ENCODE results near the gene SCMH1. TPM values are rescaled to one million over a fixed set of nuclear protein-coding genes. Genes with fewer than 3 reads are reported as not detected.
A peak's percentile ranks its signal among the peaks of the same experiment; 100 is the strongest.

The SCMH1 gene
- polyA plus RNA-seq, 1 of the 3 experiments (the other 2 are of a cell fraction): 38.5 TPM

DNA sequence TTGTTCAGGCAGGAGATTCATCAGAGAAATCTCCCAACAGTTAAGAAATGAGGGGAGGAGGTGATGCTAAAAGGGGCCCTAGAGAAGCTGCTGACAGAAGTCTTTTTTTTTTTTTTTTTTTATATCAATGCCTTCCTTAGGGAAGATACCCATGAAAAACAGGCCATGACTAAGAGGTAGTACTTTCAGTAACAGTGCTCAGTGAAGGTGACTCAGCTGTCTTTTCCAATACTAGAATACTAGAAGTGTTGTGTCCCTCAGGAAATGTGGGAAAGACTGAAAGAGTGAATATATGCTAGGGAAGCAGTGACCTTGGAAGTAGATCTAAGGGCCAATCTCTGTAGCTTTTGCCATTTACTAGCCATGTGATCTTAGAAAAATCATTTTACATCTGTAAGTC lies 168.1 kb downstream of the SCMH1 start:
- POLR2A ChIA-PET: interaction anchor here (0.7 kb wide), 1 partner anchor 22 kb away, joined by 3 read pairs; no protein-coding TSS in a partner anchor
- CTCF ChIA-PET: interaction anchor here (0.9 to 1.2 kb wide), 2 partner anchors 13 to 37 kb away, joined by 3 read pairs; no protein-coding TSS in a partner anchor
- DNase-seq: no peak

DNA sequence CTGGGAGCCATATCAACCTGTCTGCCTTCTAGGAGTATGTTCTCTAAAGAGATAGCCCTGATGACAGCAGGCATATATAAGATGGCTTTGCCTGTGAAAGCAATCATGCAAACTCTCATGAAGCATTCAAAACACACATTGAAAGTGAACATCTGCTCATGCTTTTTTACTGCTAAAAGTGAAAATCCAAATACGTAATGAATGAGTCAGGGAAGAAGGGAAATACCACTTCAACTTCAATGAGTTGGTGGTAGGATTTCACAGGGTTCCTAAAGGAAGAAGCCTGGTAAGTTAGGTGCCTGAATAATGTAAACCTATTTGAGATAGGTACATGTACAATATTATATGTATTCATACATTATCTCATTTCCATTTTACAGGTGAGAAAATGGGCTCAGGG lies 170.1 kb downstream of the SCMH1 start:
- no peak overlapping the region for H3K4me2 ChIP-seq
- no peak overlapping the region for H3K27ac ChIP-seq (ENCODE audit: low read depth in 2 of 2, low read length in 1 of 2)
- no peak overlapping the region for H3K4me3 ChIP-seq (ENCODE audit: low read depth in 2 of 2, low read length in 1 of 2)
- H3K9me3 ChIP-seq: no peaks in the 10 kb centered on the region
- DNase-seq: no peak
- no peaks in the 10 kb centered on the region for H3K27me3 ChIP-seq (ENCODE audit: insufficient read depth)
- ChIA-PET CTCF (no interaction called here), POLR2A (no interaction called here)
- H4K20me1 ChIP-seq (ENCODE audit: insufficient read depth): no peaks in the 10 kb centered on the region
- TF ChIP-seq, protein P1, sequence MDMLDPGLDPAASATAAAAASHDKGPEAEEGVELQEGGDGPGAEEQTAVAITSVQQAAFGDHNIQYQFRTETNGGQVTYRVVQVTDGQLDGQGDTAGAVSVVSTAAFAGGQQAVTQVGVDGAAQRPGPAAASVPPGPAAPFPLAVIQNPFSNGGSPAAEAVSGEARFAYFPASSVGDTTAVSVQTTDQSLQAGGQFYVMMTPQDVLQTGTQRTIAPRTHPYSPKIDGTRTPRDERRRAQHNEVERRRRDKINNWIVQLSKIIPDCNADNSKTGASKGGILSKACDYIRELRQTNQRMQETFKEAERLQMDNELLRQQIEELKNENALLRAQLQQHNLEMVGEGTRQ (IDR thresholded peaks at IDR 0.05; ENCODE audit: borderline replicate concordance, low read depth, low read length): no peak
- TF ChIP-seq NFIC (IDR thresholded peaks at IDR 0.05; ENCODE audit: borderline replicate concordance) (no peak), CHD2 (IDR thresholded peaks at IDR 0.05; ENCODE audit: low read length, partially characterized antibody) (no peak), SIN3A (IDR thresholded peaks at IDR 0.05; ENCODE audit: borderline replicate concordance, low read depth, low read length) (no peak), JUND (IDR thresholded peaks at IDR 0.05) (no peak), FOXM1 (IDR thresholded peaks at IDR 0.05; ENCODE audit: low read depth) (no peak), TEAD4 (IDR thresholded peaks at IDR 0.05; ENCODE audit: borderline replicate concordance, insufficient read depth) (no peak), RXRA (IDR thresholded peaks at IDR 0.05; ENCODE audit: borderline replicate concordance, low read depth) (no peak), MEF2A (IDR thresholded peaks at IDR 0.05; ENCODE audit: borderline replicate concordance, low read depth) (no peak), RAD21 (IDR thresholded peaks at IDR 0.05; ENCODE audit: low read length) (no peak), GATA2 (CRISPR knock-in tag; IDR thresholded peaks at IDR 0.05) (no peak), ELF1 (IDR thresholded peaks at IDR 0.05) (no peak), RFX5 (IDR thresholded peaks at IDR 0.05; ENCODE audit: low read length) (no peak), TCF12 (IDR thresholded peaks at IDR 0.05) (no peak), GABPA (IDR thresholded peaks at IDR 0.05; ENCODE audit: low read depth) (no peak)
- TF ChIP-seq, protein P2, sequence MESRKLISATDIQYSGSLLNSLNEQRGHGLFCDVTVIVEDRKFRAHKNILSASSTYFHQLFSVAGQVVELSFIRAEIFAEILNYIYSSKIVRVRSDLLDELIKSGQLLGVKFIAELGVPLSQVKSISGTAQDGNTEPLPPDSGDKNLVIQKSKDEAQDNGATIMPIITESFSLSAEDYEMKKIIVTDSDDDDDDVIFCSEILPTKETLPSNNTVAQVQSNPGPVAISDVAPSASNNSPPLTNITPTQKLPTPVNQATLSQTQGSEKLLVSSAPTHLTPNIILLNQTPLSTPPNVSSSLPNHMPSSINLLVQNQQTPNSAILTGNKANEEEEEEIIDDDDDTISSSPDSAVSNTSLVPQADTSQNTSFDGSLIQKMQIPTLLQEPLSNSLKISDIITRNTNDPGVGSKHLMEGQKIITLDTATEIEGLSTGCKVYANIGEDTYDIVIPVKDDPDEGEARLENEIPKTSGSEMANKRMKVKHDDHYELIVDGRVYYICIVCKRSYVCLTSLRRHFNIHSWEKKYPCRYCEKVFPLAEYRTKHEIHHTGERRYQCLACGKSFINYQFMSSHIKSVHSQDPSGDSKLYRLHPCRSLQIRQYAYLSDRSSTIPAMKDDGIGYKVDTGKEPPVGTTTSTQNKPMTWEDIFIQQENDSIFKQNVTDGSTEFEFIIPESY (IDR thresholded peaks at IDR 0.05; ENCODE audit: borderline replicate concordance, low read depth): no peak
- TF ChIP-seq, protein P3, sequence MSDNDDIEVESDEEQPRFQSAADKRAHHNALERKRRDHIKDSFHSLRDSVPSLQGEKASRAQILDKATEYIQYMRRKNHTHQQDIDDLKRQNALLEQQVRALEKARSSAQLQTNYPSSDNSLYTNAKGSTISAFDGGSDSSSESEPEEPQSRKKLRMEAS (IDR thresholded peaks at IDR 0.05; ENCODE audit: low read depth): no peak
- TF ChIP-seq, protein P4, sequence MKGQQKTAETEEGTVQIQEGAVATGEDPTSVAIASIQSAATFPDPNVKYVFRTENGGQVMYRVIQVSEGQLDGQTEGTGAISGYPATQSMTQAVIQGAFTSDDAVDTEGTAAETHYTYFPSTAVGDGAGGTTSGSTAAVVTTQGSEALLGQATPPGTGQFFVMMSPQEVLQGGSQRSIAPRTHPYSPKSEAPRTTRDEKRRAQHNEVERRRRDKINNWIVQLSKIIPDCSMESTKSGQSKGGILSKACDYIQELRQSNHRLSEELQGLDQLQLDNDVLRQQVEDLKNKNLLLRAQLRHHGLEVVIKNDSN (IDR thresholded peaks at IDR 0.05; ENCODE audit: borderline replicate concordance, low read depth): no peak
- no peaks in the 10 kb centered on the region for H3K9me2 ChIP-seq
- H3K79me2 ChIP-seq (ENCODE audit: insufficient read depth): no peaks in the 10 kb centered on the region
- peaks cover 12 to 20% of the 10 kb centered on the region in 2 experiments for H3K36me3 ChIP-seq (replicated peaks in 1 of 2; ENCODE audit: control insufficient read depth in 1 of 2, insufficient read depth in 2 of 2, low read length in 1 of 2)
- H3F3A ChIP-seq (replicated peaks; ENCODE audit: insufficient read depth): peaks cover 8% of the 10 kb centered on the region
- no peak overlapping the region for H2AFZ ChIP-seq (ENCODE audit: low read depth)
- no peak overlapping the region for H3K9ac ChIP-seq
- no peaks in the 10 kb centered on the region for H3K4me1 ChIP-seq (ENCODE audit: control insufficient read depth in 1 of 2, insufficient read depth in 2 of 2, low read depth in 1 of 2, low read length in 1 of 2)
- 78% methylated on average over 1 of the region's 1 CpG for WGBS (ENCODE audit: low lambda C conversion rate)

More for the DNA sequence above, 168.1 kb downstream of the SCMH1 start:
- Histone ChIP-seq H3K27ac (ENCODE audit: low read depth in 2 of 2, low read length in 1 of 2) (peak overlapping the region in 1 of 2 experiments; percentile 8; a peak in 1 of 4 replicates), H3F3A (replicated peaks; ENCODE audit: insufficient read depth) (peaks cover 8% of the 10 kb centered on the region), H3K79me2 (ENCODE audit: insufficient read depth) (no peaks in the 10 kb centered on the region), H3K27me3 (ENCODE audit: insufficient read depth) (no peaks in the 10 kb centered on the region), H2AFZ (ENCODE audit: low read depth) (no peak overlapping the region), H3K9me2 (no peaks in the 10 kb centered on the region), H4K20me1 (ENCODE audit: insufficient read depth) (no peaks in the 10 kb centered on the region), H3K36me3 (replicated peaks in 1 of 2; ENCODE audit: control insufficient read depth in 1 of 2, insufficient read depth in 2 of 2, low read length in 1 of 2) (peaks cover 9 to 26% of the 10 kb centered on the region in 2 experiments), H3K9ac (no peak overlapping the region), H3K4me2 (no peak overlapping the region), H3K4me3 (ENCODE audit: low read depth in 2 of 2, low read length in 1 of 2) (no peak overlapping the region), H3K9me3 (no peaks in the 10 kb centered on the region), H3K4me1 (ENCODE audit: control insufficient read depth in 1 of 2, insufficient read depth in 2 of 2, low read depth in 1 of 2, low read length in 1 of 2) (no peaks in the 10 kb centered on the region)
- TF ChIP-seq YY1 (IDR thresholded peaks at IDR 0.05; ENCODE audit: low read depth) (no peak), GABPA (IDR thresholded peaks at IDR 0.05; ENCODE audit: low read depth) (no peak), JUND (IDR thresholded peaks at IDR 0.05) (peak; percentile 27; the same call in 1 of the 2 replicates), FOSL2 (IDR thresholded peaks at IDR 0.05; ENCODE audit: borderline replicate concordance, low read depth) (peak; percentile 60), RXRA (IDR thresholded peaks at IDR 0.05; ENCODE audit: borderline replicate concordance, low read depth) (no peak), CHD2 (IDR thresholded peaks at IDR 0.05; ENCODE audit: low read length, partially characterized antibody) (no peak)
- TF ChIP-seq, protein P5, sequence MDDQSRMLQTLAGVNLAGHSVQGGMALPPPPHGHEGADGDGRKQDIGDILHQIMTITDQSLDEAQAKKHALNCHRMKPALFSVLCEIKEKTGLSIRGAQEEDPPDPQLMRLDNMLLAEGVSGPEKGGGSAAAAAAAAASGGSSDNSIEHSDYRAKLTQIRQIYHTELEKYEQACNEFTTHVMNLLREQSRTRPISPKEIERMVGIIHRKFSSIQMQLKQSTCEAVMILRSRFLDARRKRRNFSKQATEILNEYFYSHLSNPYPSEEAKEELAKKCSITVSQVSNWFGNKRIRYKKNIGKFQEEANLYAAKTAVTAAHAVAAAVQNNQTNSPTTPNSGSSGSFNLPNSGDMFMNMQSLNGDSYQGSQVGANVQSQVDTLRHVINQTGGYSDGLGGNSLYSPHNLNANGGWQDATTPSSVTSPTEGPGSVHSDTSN (IDR thresholded peaks at IDR 0.05): peak; percentile 34; the same call in 1 of the 2 replicates

All from SK-N-SH (cell line).